ENCODE results near the gene LTBP2.

LTBP2 gene

DNA sequence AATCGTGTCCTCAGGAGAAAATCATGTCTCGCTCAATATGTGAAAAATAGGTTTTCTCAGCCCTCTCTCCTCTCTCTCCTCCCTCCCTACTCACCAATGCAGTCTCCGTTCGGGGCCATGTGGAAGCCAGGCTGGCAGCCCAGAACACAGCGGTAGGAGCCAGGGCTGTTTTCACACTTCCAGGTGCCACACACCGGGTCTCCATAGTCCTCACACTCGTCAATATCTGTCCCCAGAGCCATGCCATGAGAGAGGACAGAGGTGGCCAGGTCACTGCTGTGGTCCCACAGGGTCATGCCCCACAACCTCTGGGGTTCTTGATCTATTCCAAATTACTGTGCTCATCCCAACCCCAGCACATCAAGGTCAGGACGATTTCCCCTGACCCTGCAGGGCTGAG is 105.0 kb downstream of the LTBP2 start:
- DNase-seq (ENCODE audit: low read depth): no peak

DNA sequence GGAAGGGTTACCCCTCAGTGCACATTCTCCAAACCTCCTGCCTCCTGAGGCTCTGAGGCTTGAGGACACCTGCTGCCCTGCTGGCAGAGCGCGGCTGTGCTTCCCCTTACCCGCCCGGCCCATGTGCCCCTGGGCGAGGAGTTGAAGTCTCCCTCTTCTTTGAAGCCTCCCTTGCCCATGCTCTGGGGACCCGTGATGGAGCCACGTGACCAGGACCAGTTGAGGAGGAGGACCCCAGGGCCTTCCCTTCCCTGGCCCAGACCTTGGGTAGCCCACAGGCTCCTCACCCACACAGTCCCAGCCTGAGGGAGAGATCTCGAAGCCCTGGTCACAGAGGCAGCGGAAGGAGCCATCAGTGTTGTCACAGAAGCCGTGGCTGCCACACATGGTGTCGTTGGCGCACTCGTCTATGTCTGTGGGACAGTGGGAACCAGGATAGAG is 105.6 kb downstream of the LTBP2 start:
- DNase-seq (ENCODE audit: low read depth): no peak

DNA sequence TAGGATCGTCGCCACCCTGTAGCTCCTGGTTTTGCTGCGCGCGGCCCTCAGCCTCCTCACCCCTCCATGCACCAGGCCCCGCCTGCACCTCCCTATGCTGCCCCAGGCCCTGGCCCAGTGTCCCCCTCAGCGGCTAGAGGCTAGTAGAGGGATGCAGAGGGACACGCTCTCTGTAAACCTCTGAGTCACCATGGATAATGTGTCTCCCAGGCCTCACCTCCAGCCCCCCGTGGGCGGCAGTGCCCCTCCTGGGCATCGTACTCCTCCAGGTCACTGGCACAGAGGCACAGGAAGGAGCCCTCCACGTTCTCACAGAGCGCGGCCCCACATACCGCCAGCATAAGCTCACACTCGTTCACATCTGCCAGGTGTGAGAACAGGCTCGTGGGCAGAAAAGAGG is 106.2 kb downstream of the LTBP2 start:
- DNase-seq (ENCODE audit: low read depth): no peak

DNA sequence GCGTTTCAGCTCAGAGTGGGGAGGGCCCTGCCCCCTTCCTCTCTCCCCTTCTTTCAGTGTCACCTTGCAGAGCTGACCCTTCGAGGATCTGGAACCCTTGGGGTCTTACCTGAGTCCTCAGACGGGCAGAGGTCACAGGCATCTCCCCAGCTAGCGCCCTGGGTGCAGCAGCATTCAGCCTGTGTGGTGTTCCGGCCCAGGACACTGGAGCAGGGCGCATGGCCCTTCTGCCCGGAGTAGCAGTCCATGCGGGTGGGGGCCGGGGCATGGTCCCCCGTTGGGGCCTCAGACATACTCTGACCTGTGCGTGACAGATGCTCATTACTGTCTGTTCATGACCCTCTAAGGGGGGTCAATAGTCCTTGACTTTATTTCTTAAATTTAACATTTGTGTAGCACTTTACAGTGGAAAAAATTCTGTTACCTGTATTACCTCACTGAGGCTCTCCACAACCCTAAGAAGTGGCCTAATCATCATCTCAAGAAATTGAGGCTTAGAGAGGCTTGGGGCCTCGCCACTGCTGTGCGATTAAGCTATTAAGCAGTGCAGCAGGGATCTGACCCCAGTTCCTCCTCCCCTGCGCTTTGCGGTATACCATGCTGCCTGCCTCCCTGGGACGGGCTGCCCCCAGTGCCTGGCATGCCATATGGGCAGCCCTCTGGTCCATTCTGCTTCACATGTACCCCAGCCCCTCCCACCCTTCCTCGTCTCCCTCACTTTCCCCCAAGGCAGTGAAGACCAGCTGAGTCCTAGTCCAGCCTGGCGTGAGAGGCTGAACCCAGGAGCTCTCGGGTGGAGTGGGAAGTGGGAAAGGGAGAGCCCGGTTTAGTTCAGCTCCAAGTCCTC is 106.9 kb downstream of the LTBP2 start:
- no peak for DNase-seq (ENCODE audit: low read depth)

DNA sequence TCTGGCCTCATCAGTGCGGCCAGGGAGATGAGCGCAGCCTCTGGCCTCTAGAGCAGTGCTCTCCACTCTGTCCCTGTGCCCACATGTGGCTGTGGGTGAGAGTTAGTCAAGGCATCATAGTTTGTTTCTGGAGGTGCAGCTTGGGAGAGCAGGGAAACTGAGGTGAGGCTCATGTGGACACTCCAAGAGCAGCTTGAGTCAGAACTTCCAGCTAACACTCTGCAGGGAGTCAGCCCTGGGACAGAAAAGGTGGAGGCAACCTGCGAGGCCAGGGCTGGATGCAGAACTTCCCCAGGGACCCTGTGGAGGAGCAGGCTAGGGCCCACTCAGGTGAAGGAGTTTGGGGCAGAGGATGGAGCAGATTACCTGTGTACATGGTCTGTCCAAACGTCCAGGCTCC is 107.6 kb downstream of the LTBP2 start:
- no peak for DNase-seq (ENCODE audit: low read depth)

DNA sequence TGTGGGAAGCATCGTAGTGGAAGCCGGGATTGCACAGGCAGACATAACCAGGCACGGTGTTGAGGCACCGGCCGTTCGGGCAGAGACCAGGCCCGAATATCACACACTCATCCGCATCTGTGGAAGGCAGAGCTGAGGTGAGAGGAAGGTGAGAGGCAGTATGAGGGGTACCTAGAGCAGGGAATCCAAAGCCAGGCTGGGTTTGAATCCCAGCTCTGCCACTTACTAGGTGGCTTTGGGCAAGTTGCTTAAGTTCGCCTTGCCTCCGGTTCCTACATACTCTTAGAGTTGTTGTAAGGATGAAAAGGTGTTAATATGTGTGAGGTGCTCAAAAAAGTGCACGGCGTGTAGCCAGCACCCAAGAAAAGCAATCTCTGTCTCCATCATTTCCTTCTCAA is 108.1 kb downstream of the LTBP2 start:
- DNase-seq (ENCODE audit: low read depth): no peak

DNA sequence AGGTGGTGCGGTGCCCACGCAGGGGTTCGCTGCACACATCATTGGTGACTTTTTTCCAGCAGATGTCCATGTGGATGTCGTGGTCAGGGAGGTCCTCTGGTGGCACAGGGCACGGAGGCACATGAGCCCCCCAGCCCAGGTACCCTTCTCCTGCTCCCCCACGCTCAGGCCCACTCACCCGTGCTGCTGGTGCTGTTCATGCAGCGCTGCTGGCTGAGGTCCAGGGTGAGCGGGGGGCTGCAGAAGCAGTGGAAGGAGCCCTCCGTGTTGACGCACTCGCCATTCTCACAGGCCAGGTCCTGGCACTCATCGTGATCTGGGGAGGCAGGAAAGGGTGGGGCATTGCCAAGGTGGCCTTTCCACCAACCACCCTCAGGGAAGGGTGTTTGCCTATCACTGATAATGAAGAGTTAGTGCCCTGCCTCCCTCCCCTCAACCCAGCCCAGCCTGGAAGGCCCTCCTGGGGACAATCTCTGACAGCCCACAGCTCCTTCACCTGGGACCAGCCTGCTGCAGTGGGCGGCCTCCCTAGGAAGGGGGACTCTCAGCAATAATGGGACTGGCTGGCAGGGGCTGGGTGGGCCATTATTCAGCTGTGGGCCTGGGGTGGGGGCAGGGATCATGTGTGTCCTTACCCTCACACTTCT is 108.6 kb downstream of the LTBP2 start:
- no peak for DNase-seq (ENCODE audit: low read depth)

DNA sequence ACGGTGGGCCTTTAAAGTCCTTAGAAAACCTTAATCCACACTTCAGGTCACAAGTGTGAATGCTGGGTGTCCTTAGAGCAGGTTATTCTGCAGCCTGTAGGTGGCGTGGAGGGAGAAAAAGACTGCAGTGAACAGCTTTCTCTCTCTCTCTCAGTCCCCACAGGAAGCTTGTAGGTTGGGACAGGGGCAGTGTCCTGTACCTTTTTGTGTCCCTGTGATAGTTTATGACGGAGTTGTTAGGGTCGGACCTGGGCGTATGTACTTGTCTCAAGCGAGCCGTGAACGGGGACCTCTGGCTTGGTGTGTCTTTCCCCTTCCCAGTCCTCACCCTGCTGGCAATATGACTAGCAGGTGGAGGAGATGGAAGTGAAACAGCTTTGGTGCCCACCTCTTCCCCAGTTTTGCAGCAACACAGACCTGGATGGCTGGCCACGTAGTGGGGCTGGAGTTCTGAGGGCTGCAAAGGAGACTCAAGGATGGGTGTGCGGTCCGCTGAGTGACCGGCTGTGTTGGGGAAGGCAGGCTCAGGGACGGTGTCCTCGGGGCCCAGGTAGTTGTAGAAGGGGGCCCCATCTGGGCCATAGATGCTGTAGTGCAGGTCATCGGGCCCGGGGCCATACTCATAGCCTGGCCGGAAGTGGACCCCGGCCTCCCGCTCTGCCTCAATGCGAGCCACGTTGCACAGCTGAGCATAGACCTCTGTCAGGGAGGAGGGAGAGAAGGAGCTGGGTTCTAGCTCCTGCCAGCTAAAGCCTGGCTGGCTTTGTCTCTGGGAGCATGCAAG is 109.6 kb downstream of the LTBP2 start:
- no peak for DNase-seq (ENCODE audit: low read depth)

DNA sequence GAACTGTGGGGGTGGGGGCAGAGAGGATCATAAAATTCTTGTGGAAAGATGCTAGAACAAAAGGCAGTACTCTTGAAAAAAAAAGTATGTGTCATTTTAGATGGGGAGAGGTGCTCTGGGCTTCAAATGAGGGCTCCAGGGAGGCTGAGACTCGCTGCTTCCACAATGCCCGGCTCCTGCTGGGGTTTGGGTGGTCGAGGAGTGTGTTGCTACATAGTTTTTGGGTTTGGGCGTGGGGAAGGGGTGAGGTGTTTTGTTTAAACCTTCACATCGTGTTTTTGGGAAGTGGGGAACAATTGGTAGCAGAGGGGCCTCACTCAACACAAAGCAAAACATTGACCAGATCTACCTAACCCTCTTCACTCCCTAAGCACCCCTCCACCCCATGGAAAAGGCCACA is 110.3 kb downstream of the LTBP2 start:
- no peak for DNase-seq (ENCODE audit: low read depth)

DNA sequence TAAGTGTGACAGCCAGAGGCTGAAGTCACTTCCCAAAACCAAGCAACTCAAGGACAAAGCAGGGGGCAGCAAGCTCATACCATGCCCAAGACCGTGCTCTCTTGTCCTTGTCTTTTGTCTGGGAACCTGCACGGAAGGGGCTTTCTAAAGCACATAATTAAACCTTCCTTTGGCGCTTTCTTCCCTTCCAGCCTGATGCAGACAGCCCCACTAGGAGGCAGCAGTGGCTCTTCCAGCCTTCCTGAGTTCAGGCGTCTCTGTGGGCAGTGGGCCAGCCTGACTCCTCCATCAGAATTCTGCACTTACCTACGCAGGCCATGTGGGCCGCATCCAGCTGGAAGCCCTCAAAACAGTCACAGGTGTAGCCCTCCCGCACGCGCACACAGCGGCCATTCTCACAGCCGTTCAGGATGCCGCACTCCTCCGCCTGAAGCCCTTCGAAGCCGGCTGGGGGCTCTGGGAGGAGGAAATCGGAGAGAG is 110.9 kb downstream of the LTBP2 start:
- peak; percentile 57 for DNase-seq (ENCODE audit: low read depth)

DNA sequence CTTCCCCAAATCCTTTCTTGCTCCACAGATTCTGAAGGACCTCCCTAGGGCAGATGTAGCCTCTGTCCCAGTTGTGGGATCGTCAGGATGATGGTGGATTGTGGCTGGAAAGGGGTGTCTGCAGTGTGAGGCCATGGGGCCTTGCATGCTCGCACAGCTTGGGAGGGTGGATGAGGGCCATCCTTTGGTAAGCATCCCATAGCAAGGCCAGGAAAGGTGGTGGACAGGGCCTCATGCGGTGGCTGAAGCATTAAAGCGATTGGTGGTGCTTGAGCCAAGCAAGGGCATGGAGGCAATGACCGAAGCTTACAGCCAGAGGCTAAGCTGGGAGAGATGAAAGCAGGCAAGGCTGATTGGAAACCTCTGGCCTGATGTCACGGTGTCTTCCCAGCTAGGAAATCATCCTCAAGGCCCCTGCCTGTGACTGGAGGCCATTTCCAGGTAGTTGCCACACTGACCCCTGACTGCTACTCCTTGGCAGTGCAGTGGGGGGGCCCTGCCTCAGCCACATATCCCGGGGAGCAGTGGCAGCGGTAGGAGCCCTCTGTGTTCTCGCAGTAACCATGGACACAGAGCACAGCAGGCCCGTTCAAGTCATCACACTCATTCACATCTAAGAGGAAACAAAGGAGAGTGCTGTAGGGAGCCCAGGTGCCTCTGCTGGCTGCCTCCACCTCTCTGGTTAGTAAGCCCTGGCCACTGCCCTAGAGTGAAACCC is 111.5 kb downstream of the LTBP2 start:
- DNase-seq (ENCODE audit: low read depth): no peak

DNA sequence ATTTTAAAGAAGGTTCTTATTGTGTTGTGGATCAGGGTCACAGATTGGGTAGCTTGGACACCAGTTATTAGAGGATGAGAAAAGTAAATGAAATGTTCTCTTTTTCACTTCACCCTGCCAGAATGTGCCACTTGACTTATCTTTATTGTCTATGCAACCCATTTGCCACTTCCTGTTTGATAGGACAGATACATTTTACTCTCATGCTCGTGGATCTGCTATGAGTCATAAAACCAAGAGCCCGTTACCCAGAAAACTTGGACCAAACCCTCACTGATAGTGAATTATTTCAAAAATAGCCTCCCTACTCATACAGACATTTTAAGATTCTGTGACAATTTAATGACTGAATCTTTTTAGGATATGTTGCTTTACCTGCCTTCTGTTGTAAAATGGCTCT is 116.7 kb downstream of the LTBP2 start:
- no peak for DNase-seq (ENCODE audit: low read depth)

DNA sequence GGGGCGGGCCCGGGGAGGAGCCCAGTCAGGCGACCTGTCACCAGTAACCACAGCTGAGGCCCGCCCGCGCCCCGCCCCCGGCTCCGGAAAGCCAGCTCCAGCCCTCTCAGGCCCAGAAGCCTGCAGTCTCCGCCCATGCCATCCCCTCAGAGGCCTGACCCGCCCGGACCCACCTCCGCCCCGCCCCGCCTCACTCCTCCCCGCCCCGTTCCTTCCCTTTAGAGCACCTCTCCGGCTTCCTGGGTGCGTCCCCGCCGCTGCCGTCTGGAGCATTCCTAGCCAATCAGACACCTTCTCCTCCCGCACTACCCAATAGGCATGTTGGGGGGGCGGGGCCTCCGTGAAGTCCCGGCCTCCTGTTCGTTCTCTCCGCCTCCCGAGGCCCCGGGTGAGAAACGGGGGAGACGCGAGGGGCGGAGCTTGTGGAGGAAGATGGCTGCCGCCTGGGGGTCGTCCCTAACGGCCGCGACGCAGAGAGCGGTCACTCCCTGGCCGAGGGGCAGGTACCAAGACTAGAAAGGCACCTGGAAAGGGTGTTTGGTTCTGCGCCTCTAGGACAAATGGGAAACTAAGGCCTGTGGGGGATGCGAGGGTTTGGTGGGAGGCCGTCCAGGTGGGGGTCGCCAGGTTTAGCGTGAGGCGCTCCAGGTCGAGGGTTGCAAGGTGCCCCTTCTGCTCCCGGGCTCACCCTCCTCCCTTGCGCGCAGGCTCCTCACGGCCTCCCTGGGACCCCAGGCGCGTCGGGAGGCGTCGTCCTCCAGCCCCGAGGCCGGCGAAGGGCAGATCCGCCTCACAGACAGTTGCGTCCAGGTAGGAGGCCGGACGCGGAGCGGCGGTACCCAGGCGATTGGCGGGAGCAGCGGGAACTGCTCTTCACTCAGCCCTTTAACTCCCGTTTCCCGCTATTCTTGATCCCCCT is 118.4 kb downstream of the LTBP2 start, which contains the start of gene ISCA2:
Gene ISCA2 (plus strand): TSS at position 423 of the 919 bp plus-strand sequence. CDS start 10 bp downstream, at position 433.
- DNase-seq (ENCODE audit: low read depth): peak; percentile 98

DNA sequence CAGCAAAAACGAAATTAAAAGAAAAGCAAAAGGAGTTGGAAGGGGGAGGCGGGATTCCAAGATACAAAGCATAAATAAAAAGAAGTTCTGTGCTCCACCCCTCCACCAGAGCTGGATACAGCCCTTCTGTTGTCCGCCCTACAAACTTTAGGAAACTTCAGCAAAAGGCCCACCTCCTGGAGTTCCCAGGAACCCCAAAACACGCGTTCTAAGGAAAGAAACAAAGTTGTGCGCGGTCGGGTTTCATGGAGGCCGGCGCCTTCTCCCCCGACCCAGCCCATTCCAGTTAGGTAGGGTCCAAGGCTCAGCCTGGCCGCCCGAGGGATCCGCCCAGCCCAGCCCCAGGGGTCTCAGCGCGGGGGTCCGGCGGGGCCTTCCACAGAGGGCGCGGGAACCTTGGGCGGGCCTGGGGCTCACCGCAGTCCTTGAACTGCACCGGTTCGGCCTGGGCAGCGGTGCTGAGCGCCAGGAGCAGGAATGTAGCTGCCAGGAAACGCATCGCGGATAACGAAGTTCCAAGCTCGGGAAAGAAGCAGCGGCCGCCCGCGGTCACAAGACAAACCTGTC is 119.2 kb downstream of the LTBP2 start, which contains the start of gene NPC2:
Gene NPC2 (minus strand): TSS at position 530 of the 567 bp plus-strand sequence. CDS start 31 bp downstream, at position 499.
- no peak for DNase-seq (ENCODE audit: low read depth)

DNA sequence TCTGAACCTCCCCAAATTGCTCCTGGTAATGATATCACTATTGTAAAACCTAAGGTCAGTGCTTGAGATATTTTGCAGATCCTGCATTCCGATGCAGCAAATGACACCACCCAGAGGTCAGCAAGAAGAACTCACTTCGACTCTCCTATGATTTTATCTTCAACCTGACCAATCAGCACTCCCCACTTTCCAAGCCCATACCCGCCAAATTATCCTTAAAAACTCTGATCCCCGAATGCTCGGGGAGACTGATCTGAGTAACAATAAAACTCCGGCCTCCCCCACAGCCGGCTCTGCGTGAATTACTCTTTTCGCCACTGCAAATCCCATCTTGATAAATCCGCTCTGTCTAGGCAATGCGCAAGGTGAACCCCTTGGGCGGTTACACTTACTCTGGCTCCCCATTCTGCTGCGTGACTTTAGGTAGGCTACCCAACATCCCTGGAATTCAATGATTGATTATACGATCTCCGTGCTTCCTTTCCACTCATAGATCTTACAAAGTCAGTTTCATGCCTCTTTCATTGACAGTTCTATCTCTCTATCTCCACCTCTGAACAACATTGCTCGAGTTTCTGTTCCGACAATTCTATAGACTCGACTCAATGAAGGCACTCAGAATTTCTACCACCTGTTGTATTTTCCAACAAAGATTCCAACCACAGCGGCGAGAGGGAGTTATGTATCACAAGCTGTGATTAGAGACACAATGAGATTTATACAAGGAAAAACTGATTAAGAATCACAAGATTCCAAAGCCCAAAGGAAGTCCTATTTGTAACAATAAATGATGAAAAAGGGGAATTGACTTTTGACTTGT is 119.9 kb downstream of the LTBP2 start:
- no peak for DNase-seq (ENCODE audit: low read depth)

DNA sequence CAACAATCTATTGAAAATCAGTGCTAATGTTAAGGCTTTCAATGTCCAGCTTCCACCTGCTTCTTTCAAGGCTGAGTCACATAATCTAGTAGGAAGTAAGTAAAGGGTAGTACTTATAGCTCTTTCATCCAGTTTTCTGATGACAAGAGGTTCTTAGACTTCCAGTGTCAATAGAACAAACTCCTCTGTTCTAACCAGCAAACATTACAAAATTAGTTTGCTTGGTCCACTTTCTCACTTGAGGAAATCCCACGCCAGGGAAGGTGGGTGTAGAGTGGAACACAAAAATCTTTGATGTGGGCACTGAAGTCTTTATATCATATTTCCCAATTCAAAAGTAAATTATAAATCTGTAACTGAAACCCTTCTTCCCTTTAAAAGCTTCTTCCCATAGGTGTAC is 121.6 kb downstream of the LTBP2 start:
- no peak for DNase-seq (ENCODE audit: low read depth)

DNA sequence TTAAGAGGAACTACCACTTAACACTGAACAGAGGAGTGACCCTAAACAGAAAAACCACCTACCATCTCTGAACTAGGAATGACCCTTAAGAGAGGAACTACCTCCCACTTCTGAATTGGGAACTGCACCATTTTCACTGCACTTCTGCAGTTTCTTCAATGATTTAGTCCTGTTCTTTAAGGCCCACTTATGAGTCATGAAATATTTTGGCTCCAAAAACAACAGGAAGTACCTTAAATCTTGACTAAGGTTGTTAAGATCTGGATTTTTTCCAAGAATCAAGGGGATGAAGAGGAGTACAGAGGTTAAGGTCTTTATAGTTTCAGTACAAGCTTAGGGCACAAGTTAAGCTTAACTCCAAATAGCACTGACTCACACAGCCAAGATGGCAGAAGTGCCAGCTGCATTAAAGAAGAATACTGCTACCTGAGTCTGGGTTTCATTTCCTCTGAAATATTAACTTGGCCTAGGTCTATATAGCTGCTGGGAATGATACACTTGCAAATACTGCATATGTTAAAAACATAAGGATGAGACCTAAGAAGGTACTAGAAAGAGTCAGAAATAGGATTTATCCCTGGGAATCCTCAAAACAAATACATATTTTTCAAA is 123.1 kb downstream of the LTBP2 start:
- no peak for DNase-seq (ENCODE audit: low read depth)

DNA sequence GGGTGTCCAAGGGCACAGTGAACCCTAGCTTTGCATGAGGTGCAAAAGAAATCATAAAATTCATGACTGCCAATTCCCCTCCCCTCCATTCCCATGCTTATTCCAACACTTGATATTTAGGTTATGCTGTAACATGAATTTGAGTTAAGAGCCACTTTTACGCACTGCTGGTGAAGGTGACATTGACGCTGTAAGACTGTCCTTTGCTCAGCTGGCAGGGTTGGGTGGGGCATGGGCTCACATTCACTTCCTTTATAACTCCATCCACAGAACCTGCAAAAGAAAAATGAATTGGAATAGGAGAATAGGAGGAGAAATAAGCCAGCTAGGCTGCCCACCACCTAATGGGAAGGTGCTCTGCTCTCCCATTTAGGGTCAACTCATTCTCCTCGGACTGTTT is 125.9 kb downstream of the LTBP2 start:
- no peak for DNase-seq (ENCODE audit: low read depth)

DNA sequence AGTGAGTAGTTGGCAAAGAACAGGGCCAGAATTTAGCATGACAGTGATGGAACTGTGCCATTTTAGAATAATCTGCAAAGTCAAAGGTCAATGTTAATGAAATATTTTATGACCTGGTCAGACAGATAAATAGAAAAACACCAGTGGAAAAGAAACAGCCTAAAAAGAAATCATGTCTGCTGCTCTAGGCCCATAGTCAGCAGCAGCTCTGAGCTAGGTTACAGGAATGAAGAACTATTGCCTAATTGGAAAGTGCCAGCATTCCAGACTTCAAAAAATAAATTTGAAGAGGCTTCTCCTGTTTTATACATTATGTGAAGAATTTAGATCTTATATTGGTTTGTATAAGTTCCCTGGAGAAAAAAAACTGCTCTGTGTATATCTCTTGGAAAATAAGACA is 128.7 kb downstream of the LTBP2 start:
- DNase-seq (ENCODE audit: low read depth): no peak

Data from stromal cell of bone marrow (primary cell).